ENCODE results near the gene CHD8. TPM values are rescaled to one million over a fixed set of nuclear protein-coding genes. Genes with fewer than 3 reads are reported as not detected.

Gene CHD8
- total and polyA plus RNA-seq, 2 of the 13 experiments (the other 11 are each of a cell fraction or from before 2014, with no cell fraction given): 35.1 to 79.6 TPM

DNA sequence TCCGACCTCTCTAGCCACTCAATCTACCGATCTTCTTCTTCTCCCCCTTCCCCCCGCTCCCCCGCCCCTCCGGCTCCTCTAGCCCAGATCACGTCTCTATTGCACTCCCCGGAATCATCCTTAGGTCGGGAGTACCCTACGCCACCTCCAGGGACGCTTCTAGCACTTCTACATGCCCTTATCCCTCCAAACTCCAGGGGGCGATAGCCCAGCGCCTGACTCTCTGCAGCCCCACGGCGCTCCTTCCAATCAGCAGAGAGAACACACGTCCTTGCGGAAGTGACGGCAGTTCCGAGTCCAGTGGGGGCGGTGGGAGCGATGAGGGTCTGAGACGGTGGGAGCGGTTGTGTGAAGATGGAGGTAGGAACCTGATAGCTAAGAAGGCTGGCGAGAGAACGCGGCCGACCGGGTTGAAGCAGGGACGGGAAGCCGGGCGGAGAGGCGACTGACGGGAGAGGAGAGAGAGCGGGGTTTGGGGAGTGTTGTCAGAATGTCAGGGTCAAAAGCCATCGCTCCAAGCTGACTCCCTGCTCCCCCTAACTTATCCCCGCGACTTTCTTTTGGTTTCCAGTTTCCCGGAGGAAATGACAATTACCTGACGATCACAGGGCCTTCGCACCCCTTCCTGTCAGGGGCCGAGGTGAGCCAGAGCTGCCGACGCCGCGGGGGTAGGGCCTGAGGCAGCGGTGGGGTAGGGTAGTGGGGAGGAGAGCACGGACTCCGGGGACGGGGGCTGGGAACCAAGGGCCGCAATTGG lies 21.2 kb upstream of the CHD8 start, which contains the start of the genes RAB2B and TOX4 (continued):
- TF ChIP-seq, protein P1, sequence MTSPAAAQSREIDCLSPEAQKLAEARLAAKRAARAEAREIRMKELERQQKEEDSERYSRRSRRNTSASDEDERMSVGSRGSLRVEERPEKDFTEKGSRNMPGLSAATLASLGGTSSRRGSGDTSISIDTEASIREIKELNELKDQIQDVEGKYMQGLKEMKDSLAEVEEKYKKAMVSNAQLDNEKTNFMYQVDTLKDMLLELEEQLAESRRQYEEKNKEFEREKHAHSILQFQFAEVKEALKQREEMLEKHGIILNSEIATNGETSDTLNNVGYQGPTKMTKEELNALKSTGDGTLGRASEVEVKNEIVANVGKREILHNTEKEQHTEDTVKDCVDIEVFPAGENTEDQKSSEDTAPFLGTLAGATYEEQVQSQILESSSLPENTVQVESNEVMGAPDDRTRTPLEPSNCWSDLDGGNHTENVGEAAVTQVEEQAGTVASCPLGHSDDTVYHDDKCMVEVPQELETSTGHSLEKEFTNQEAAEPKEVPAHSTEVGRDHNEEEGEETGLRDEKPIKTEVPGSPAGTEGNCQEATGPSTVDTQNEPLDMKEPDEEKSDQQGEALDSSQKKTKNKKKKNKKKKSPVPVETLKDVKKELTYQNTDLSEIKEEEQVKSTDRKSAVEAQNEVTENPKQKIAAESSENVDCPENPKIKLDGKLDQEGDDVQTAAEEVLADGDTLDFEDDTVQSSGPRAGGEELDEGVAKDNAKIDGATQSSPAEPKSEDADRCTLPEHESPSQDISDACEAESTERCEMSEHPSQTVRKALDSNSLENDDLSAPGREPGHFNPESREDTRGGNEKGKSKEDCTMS (CRISPR knock-in tag; conservative IDR thresholded peaks at IDR 0.05): no peak
- peak; percentile 70 for TF ChIP-seq AGO1 (IDR thresholded peaks at IDR 0.05; ENCODE audit: low read depth, low read length, poor library complexity, severe bottlenecking)
- TF ChIP-seq, protein P2, sequence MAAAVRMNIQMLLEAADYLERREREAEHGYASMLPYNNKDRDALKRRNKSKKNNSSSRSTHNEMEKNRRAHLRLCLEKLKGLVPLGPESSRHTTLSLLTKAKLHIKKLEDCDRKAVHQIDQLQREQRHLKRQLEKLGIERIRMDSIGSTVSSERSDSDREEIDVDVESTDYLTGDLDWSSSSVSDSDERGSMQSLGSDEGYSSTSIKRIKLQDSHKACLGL (CRISPR knock-in tag; IDR thresholded peaks at IDR 0.05): peak; percentile 73; the same call in 1 of the 2 replicates
- TF ChIP-seq, protein P3, sequence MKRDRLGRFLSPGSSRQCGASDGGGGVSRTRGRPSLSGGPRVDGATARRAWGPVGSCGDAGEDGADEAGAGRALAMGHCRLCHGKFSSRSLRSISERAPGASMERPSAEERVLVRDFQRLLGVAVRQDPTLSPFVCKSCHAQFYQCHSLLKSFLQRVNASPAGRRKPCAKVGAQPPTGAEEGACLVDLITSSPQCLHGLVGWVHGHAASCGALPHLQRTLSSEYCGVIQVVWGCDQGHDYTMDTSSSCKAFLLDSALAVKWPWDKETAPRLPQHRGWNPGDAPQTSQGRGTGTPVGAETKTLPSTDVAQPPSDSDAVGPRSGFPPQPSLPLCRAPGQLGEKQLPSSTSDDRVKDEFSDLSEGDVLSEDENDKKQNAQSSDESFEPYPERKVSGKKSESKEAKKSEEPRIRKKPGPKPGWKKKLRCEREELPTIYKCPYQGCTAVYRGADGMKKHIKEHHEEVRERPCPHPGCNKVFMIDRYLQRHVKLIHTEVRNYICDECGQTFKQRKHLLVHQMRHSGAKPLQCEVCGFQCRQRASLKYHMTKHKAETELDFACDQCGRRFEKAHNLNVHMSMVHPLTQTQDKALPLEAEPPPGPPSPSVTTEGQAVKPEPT (CRISPR knock-in tag; IDR thresholded peaks at IDR 0.05; ENCODE audit: low read depth): 0 out of 2 replicates have a peak, but pooled peaks have one; percentile 61
- peak; percentile 97 for TF ChIP-seq PHF20 (CRISPR knock-in tag; IDR thresholded peaks at IDR 0.05)
- TF ChIP-seq ZNF768 (CRISPR knock-in tag; IDR thresholded peaks at IDR 0.05): no peak; the same call in 1 of the 2 replicates
- peak; percentile 76; the same call in 1 of the 2 replicates for TF ChIP-seq MEF2D (CRISPR knock-in tag; IDR thresholded peaks at IDR 0.05)
- TF ChIP-seq ZNF558 (CRISPR knock-in tag; IDR thresholded peaks at IDR 0.05; ENCODE audit: borderline replicate concordance): no peak; the same call in 1 of the 2 replicates
- TF ChIP-seq ZNF547 (CRISPR knock-in tag; IDR thresholded peaks at IDR 0.05): peak; percentile 78; the same call in 1 of the 2 replicates
- peak; percentile 56; the same call in 1 of the 2 replicates for TF ChIP-seq RFX5 (IDR thresholded peaks at IDR 0.05; ENCODE audit: low read depth, low read length)
- TF ChIP-seq, protein P4, sequence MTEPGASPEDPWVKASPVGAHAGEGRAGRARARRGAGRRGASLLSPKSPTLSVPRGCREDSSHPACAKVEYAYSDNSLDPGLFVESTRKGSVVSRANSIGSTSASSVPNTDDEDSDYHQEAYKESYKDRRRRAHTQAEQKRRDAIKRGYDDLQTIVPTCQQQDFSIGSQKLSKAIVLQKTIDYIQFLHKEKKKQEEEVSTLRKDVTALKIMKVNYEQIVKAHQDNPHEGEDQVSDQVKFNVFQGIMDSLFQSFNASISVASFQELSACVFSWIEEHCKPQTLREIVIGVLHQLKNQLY (CRISPR knock-in tag; IDR thresholded peaks at IDR 0.05): no peak
- TF ChIP-seq ZNF766 (CRISPR knock-in tag; IDR thresholded peaks at IDR 0.05; ENCODE audit: borderline replicate concordance): no peak; the same call in 1 of the 2 replicates
- no peak for TF ChIP-seq ZSCAN20 (CRISPR knock-in tag; IDR thresholded peaks at IDR 0.05; ENCODE audit: borderline replicate concordance)
- TF ChIP-seq, protein P5, sequence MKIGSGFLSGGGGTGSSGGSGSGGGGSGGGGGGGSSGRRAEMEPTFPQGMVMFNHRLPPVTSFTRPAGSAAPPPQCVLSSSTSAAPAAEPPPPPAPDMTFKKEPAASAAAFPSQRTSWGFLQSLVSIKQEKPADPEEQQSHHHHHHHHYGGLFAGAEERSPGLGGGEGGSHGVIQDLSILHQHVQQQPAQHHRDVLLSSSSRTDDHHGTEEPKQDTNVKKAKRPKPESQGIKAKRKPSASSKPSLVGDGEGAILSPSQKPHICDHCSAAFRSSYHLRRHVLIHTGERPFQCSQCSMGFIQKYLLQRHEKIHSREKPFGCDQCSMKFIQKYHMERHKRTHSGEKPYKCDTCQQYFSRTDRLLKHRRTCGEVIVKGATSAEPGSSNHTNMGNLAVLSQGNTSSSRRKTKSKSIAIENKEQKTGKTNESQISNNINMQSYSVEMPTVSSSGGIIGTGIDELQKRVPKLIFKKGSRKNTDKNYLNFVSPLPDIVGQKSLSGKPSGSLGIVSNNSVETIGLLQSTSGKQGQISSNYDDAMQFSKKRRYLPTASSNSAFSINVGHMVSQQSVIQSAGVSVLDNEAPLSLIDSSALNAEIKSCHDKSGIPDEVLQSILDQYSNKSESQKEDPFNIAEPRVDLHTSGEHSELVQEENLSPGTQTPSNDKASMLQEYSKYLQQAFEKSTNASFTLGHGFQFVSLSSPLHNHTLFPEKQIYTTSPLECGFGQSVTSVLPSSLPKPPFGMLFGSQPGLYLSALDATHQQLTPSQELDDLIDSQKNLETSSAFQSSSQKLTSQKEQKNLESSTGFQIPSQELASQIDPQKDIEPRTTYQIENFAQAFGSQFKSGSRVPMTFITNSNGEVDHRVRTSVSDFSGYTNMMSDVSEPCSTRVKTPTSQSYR (CRISPR knock-in tag; IDR thresholded peaks at IDR 0.05; ENCODE audit: borderline replicate concordance): peak; percentile 89; the same call in 1 of the 2 replicates
- peak; percentile 97 for TF ChIP-seq ELF1 (CRISPR knock-in tag; IDR thresholded peaks at IDR 0.05)
- peak; percentile 94 for TF ChIP-seq ERF (CRISPR knock-in tag; IDR thresholded peaks at IDR 0.05)
- TF ChIP-seq, protein P6, sequence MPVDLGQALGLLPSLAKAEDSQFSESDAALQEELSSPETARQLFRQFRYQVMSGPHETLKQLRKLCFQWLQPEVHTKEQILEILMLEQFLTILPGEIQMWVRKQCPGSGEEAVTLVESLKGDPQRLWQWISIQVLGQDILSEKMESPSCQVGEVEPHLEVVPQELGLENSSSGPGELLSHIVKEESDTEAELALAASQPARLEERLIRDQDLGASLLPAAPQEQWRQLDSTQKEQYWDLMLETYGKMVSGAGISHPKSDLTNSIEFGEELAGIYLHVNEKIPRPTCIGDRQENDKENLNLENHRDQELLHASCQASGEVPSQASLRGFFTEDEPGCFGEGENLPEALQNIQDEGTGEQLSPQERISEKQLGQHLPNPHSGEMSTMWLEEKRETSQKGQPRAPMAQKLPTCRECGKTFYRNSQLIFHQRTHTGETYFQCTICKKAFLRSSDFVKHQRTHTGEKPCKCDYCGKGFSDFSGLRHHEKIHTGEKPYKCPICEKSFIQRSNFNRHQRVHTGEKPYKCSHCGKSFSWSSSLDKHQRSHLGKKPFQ (CRISPR knock-in tag; IDR thresholded peaks at IDR 0.05; ENCODE audit: insufficient replicate concordance): no peak
- peak in 1 of 2 experiments; percentile 97; a peak in 2 of 4 replicates for TF ChIP-seq KLF16 (CRISPR knock-in tag; IDR thresholded peaks at IDR 0.05)
